HG02588 (cell line): ENCODE measurements around the gene CHI3L2.

Experiments used
- ATAC-seq: cut with Tn5 transposase; IDR thresholded peaks from one replicate; pipeline ENCODE4 v1.9.1; 2021; ENCODE audit warnings: mild to moderate bottlenecking, moderate library complexity; ENCODE audit not compliant: unreplicated experiment

Gene CHI3L2

DNA sequence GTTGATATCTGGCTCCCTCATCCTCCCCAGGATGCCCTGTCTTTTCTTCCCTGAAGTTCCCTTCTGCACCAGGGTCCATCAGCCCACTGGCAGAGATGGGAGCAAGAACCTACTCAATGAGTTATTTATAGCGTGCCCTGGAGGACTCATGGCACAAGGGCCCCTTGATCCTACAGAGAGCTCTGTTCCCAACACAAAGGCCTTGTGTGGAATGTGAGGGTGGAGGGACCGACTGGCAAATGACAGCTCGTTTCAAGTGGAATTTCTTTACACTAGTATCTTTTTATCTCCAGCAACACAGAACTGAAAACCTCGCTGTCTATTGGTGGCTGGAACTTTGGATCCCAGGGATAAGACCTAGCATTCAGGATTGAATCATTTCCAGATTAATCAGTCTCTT is 22.4 kb downstream of the CHI3L2 start:
- no peak for ATAC-seq

DNA sequence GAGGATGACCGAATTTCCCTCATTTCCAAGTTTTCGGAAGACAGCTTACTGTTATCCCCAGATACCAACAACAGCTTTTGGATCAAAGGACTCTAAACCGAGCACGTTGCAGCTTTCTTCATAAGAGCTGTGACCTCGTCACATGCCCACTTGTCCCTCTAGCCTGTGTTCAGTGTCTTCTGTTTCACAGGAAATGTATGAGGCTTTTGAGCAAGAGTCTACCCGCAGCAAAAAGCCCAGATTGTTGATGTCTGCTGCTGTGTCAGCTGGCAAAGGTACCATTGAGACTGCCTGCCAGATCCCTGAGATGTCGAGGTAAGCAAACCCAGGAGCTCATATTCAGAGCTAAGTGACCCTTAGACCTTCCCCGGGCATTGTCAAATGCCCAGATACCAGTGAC is 24.1 kb downstream of the CHI3L2 start:
- no peak for ATAC-seq

DNA sequence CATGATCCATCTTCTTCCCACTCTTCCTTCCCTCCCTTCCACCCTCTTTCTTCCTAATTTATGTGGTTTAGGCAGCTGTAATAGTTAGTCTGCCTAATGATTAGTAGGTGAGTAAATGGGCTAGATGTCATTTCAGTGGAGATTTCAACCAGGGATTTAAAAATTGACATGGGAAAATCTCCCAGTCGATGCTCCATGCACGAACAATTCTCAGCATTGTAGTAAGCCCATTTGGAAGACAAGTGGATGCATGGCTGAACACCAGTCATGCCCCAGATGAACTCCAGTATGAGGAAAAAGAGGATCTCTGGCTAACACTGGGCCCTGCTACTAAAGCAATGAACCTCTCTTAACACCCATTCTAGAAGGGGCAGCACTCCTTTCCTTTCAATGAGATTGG is 25.3 kb downstream of the CHI3L2 start:
- no peak for ATAC-seq

DNA sequence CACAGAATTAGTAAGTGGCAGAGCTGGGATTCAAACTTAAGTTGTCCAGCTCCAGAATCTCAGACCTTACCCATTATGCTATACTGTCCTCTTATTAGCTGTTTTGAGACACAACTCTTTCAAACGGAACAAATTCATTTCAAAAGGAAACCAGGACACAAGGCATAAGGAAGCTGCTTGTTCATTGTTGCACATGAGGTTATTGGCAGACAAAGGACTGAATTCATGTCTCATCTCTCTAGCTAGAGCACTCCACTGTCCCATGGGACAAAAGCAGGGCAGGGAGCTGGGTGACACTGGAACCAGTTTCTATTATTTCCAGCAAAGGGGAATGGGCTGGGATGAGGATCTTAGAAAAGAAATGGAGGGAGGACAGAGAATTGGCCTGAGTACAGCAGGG is 26.4 kb downstream of the CHI3L2 start:
- ATAC-seq, result no peak

DNA sequence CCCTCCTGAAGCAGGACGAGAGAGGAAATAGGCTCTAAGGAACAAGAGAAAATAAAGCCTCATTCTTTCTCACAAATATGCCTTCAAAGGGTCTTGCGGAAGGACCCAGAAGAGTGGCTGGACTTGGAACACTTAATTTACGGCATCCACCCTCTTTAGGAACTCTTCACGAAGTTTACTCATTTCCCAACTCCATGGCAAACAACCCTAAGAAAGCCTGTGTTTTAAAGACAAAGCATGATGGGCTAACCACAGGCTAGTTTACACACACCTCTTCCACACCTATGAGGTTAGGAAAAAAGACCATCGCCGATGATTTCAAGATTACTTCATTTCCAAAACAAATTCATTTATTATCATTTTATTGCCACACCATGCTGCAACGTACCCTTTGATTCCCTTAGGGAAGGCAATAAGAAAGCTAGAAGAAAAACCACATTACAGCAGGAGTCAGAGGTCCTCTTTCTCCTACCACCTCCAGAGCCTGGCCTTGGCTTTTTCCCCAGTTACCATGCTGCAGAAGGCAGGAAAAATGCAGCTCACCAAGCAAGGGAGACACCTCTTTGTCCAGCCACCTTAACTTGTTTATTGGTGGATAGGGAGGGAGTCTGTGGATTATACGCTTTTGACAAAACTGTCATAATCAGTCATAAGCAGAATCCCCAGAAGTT is 29.6 kb downstream of the CHI3L2 start:
- no peak for ATAC-seq

DNA sequence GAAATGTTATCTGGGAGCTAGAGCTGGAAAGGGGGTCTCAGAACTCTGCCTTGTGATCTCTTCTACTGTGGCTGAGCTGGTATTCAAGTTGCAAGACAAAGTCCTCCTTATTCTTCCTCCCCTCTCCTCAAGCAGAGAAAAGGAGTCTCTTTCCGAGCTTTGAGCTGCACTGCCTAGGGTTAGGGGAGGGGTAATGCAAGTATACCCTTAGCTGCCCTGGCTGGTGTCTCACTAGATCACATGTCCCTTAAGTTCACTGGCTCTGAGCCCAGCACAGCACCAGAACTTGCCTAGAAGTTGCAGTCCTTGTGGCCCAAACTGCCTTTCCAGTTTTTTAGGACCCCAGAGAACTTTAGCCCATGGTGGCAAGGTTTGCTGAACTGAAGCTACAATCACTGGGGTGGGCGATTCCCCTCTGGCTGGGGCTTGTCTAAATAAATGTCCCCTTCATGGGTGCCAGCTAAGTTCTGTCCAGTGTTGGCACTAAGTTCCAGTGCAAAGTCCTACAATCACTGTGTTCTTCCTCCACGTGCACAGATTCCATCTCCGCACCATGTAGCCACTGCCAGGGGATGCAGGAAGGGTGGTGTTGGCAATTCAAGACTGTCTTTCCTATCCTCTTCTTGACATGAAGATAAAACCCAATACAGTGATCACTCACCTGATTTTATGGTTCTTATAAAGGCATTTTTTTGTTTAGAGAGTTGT is 40.4 kb downstream of the CHI3L2 start:
- no peak for ATAC-seq

DNA sequence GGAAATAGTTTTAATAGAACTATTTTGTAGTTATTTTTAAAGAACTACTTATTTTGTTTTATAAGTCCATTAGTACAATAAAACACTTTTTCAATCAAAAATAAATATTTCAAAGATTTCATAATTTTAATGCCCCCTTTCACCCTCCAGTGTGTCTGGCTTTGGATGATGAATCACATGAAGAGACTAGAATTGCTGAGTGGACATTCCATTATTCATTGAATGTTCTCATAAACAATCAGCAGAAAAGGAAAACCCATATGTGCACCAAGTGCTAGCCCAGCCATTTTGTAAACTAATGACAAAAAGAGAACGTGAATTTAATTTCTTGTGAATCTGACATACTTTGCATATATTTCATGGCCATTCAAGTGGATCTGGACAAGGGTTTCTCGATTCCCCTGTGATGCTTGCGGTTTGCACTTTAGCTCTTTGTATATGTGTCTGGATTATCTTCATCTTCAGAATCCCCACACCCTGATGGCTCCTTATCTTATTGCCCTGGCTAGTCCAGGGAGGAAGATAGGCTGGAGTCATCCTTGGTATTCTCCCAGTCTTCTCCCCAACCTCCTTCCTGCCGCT is 42.4 kb downstream of the CHI3L2 start:
- no peak for ATAC-seq

DNA sequence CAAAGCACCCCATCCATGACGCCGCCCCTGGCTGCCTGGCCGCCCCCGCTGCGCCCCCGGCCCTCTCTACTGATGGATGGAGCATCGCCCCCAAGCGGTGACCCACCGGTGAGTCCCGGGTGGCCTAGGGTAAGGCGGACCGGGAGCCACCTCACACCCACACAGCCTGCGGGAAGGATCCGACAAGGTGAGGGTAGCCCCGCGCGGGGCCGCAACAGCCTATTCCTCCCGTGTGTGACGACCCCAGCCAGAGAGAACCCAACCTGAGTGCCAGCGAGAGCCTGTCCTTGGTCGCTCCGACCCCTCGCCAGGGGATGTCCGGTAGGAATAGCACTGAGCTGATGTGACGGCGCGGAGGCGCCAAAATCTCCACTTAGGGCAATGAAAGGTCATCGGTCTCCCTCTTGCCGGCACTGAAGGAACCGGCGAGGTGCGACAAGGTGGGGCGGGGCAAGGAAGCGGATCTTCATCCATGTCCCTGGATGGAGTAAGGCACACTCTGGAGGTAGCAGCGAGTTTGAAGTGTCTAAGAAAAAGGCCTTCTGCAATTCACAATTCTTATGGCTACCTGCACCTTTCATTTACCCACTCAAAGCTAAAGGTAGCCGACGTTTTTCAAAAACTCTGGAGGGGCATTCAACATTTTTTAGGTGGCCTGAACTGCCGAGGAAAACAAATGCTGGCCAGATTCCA is 43.4 kb downstream of the CHI3L2 start:
- no peak for ATAC-seq

DNA sequence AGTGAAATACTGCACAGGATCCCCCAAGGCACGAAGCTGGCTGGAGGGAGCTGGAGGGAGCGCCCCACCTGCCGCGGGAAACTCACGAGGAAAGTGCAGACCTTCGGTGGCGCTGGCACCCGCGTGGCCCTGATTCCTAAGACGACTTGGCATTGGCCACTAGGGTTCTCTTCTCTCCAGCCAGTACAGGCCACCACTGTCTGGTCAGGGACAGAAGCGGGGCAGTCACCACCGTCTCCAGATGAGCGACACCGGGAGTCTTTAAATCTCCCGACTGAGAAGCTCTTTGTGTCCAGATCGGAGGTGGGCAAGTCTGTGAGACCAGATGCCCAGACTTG is 43.9 kb downstream of the CHI3L2 start:
- ATAC-seq, result no peak

DNA sequence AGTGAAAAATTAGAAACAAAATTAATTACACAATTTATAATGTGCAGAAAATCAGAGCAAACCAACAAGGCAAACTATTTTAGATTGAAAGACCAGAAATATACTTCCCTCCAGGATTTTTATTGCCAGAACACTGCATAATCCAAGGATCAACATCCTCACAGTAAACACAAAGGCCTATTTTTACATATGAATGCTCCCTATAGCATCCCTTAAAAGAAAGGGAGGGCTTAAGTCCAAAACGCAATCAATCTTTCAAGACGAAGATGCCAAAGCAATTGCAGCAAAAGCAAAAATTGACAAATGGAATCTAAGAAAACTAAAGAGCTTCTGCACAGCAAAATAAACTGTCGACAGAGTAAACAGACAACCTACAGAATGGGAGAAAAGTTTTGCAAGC is 44.6 kb downstream of the CHI3L2 start:
- ATAC-seq, result no peak

DNA sequence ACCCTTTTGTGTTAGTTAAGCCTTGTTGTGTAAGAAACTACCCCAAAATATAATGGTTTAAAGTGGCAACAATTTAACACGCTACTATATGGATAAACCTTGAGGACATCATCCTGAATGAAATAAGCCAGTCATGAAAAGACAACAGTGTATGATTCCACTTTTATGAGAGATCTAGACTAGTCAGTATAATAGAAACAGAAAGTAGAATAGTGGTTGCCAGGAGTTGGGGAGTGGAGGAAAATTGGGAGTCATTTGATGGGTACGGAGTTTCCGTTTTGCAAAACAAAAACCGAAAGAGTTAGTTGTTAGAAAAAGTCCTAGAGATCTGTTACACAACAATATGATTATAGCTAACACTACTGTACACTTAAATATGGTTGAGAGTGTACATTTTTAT is 47.1 kb downstream of the CHI3L2 start:
- no peak for ATAC-seq

DNA sequence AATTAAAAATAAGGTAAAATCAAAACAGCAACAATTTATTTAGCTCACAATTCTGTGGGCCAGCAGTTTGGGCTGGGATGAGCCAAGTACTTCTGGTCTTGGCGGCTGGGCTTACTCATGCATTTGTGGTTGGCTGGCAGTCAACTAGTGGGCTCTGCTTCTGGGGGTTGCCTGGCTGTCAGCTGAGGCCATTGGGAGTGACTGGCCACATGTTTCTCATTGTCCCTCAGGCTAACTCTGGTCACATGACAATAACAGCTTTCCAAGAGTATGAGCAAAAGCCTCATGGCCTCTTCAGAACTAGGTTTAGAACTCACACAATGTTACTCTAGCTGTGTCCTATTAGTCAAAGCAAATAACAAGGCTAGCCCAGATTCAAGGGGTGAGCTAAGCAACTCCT is 47.6 kb downstream of the CHI3L2 start:
- no peak for ATAC-seq

DNA sequence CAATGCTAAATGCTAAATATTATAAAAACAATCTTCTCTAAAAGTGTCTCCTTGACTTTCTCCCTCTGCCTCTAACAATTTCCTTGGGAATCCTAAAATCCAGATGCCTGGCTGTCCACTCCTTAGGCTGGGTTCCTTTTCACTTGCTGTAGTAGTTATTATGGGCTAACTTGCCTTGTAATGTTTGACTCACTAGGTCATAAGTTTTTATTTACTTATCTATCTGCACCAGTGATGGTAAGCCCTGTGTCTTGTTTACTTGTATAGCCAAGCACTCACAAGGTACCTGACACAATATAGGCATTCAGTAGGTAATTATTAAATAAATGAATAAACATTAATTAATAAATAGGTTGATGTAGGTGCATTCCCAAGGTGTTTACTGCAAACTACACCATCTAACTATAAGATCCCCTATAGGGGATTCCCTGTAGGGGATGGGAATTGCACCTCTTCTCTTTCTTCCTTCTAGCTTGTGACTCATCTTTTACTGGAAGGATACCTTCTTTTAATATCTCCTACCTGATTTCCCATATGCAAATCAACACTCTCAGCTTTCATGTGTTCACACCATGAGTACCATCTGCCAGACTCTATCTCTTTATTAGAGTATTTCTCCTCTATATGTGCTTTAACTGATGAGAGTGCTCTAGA is 48.4 kb downstream of the CHI3L2 start:
- ATAC-seq, result no peak

DNA sequence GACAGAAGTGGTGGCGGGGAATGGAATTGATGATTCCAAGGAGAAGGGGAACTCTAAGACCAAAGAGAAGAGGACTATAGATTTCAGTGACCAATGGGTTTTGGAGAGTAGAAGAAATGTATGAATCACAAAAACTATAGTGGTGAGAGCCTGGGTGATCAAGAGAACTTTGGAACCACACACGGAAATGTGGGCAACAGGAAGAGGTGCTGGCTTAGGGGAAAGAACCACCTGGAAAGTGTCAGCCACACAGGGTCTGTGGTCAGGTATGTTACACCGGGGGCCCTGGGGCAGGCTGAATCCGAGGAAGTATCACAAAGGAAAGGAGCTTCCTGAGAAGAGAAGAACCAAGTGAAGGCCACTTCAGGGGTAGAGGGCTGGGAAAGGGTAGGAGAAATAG is 51.6 kb downstream of the CHI3L2 start:
- ATAC-seq, result no peak

DNA sequence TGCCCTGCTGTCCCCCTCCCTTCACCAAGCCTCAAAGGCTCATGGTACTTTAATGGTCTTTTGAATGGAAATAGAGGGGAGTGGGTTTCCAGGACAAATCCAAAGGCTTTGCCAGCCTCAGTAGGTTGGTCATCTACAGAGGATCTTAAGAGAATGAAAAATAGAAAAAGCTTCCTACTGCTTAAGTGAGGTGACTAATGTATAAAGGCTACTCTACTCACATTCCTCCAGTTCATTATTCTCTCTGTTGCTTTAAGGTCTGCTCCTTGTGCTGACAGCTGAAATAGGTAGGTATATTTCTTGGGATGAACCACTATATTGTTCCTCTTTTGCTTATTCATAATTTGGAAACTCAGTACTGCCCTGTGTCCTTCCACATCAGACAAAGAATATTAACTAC is 52.8 kb downstream of the CHI3L2 start:
- ATAC-seq, result no peak

DNA sequence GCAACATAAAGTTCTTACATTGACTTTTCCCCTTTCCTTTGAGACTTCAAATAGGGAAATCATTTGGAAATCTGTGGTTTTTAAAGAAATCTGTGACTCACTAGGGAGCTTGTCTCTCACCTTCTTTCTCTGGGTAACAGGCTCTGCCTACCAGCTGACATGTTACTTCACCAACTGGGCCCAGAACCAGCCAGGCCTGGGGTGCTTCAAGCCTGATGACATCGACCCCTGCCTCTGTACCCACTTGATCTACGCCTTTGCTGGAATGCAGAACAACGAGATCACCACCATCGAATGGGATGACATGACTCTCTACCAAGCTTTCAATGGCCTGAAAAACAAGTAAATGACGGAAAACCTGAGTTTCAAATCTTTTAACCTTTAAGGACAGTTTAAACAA is 53.9 kb downstream of the CHI3L2 start:
- no peak for ATAC-seq

DNA sequence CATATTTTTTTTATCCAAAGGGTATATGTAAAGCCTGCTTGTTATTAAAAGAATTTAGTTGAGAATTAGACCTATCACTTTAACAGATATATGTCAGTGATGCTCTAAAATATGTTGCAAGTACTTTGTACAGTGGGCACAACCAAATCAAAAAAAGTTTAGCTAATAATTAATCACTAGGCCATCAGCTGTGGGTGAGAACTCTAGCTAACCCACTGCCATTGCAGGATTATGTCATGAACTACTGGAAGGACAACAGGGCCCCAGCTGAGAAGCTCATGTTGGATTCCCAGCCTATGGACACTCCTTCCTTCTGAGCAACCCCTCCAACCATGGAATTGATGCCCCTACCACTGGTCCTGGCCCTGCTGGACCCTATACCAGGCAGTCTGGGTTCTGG is 56.3 kb downstream of the CHI3L2 start:
- no peak for ATAC-seq

DNA sequence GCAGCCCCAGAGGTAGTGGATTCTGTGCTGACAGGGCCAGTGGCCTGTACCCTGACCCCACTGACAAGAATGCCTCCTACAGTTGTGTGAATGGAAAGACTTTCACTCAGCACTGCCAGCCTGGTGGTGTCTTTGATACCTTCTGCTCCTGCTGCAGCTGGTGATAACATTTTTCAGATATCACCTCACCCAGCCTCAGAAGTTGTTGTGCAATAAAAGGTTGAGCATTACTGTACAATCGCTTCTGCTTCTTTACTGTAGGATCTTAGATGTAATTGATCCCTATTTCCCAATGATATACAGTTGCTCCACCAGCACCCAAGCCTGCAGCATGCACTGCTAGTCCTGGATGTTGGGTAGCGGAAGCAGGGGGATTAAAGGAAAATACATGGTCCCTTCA is 58.4 kb downstream of the CHI3L2 start:
- ATAC-seq, result no peak

DNA sequence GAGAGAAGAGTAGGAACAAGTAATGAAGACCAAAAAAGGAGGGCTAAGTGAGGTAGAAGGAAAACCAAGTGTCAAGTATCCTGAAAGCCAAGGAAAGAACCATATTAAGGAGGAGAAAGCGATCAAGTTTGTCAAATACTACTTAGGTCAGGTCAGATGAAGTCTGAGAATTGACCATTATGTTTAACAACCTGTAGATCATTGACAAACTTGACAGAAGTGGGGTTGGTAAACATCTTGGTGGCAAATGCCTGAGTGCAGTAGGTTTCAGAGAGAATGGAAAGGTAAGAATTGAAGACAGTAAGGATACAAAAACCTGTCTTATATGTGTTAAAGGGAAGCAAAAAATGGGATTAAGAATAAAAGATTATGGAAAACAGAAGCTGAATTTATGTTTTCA is 59.4 kb downstream of the CHI3L2 start:
- no peak for ATAC-seq

DNA sequence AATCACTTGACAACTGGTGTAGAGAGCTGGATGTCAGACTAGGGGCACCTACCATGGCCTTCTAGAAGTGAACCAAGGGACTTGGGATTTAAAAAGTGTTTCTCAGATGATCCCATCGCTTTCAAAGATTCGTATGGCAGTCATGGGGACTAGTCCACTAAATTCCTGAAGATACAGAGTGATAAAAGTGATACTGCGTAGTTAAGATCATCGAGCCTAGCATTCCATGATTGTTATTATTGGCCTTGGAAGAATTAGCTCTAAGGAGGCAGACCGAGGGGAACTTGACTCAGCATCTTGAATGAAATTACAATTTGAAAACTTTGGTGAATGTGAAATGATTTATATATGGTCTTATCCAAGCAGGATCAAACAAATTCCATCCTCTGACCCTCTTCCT is 61.9 kb downstream of the CHI3L2 start:
- no peak for ATAC-seq

DNA sequence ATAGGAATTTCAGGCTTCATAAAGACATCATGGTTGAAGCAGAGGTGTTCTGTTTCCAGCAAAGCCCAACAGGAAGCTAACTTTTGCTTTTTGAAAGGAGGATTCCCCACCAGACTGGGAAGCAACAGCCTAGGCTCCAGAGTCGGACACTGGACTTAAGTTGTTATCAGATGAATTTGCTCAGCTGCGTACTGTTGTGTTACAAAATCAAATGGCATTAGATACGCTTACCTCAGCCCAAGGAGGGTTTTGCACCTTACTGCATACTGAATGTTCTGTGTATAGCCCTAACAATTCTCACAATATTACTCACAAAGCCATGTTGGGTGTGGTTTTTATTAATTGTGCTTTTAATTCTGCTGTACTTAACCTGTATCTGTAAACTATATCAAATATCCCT is 62.6 kb downstream of the CHI3L2 start:
- ATAC-seq, result no peak

DNA sequence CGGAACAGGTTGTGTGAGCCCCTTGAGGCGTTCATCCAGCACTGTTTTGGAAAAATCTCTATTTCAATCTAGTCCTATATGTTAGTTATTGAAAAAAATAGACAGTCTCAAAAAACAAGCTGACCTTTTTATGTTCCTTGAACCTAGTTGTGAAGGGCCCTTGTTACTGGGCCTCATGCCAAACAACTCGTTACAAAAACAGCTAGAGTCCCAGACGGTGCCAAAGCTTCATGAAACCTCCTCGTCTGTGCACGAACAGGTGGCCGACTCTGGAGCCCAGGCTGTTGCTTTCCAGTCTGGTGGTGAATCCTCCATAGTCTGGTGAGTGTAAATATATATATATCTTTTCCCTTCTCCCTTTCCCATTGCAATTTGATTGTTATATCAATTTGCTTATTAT is 63.1 kb downstream of the CHI3L2 start, which contains the start of gene CHIA:
CHIA (plus strand) TSS at position 222 of the 400 bp plus-strand sequence. CDS start 19,617 bp downstream, outside the sequence.
- ATAC-seq, result no peak
